SIG-M5 (cell line): ENCODE measurements around the gene UBALD2.
"Not testable (repeated sequence)": the region's sequence is repeated elsewhere in the genome, so short reads cannot be mapped to it uniquely, and the experiment has no call there.

ENCODE experiments used
- DNase-seq: peaks from one replicate; lab custom pipeline; 2025; lab: John Stamatoyannopoulos, UW

UBALD2 gene

GRCh38 chr17:76266244-76266938 is 1.2 kb downstream of the UBALD2 start:
- no peak for DNase-seq

GRCh38 chr17:76267051-76267576 is 2.0 kb downstream of the UBALD2 start:
- no peak for DNase-seq

- DNase-seq = not testable (repeated sequence)
These were observed 2.4 kb downstream of the UBALD2 start for GRCh38 chr17:76267581-76268001.

- peak; percentile 66 for DNase-seq
These were observed 3.0 kb downstream of the UBALD2 start for GRCh38 chr17:76268015-76268749.

GRCh38 chr17:76268991-76269981 is 4.1 kb downstream of the UBALD2 start:
- DNase-seq = no peak

GRCh38 chr17:76270127-76270592 is 5.0 kb downstream of the UBALD2 start:
- no peak for DNase-seq

- DNase-seq = no peak
These were observed 5.9 kb downstream of the UBALD2 start for GRCh38 chr17:76270770-76271668.

- no peak for DNase-seq
These were observed 6.8 kb downstream of the UBALD2 start for GRCh38 chr17:76271669-76272540.

GRCh38 chr17:76272541-76273444 is 7.6 kb downstream of the UBALD2 start:
- no peak for DNase-seq

- no peak for DNase-seq
These were observed 8.4 kb downstream of the UBALD2 start for GRCh38 chr17:76273445-76274111.

GRCh38 chr17:76274112-76274956 is 9.2 kb downstream of the UBALD2 start:
- DNase-seq = no peak

GRCh38 chr17:76275382-76276068 is 10.4 kb downstream of the UBALD2 start:
- DNase-seq = no peak

GRCh38 chr17:76276069-76276431 is 10.9 kb downstream of the UBALD2 start:
- no peak for DNase-seq

- no peak for DNase-seq
These were observed 11.5 kb downstream of the UBALD2 start for GRCh38 chr17:76276461-76277299.

- DNase-seq = no peak
These were observed 12.4 kb downstream of the UBALD2 start for GRCh38 chr17:76277300-76278267.
